Karpas-422 (cell line): ENCODE results near the gene DOCK4. TPM values are rescaled to one million over a fixed set of nuclear protein-coding genes. Genes with fewer than 3 reads are reported as not detected.

Experiments
- DNase-seq: peaks from one replicate; pipeline ENCODE4 v3.0.0-alpha.2; 2015
- H2AFZ ChIP-seq: fragments of 200-600 bp; sonication (generic); 2 replicates; pipeline ENCODE4 v1.6.1; 2014; ENCODE audit warnings: antibody characterized with exemption, low read length, mixed read lengths
- H3K27ac ChIP-seq: fragments of 200-600 bp; sonication (generic); 2 replicates; pipeline ENCODE4 v1.5.1; 2014; ENCODE audit warnings: mild to moderate bottlenecking, low read length, moderate library complexity
- H3K27me3 ChIP-seq: fragments of 200-600 bp; sonication (generic); 2 replicates; pipeline ENCODE4 v1.6.1; 2014; ENCODE audit warnings: low read length, mixed read lengths
- H3K36me3 ChIP-seq: fragments of 200-600 bp; sonication (generic); 2 replicates; pipeline ENCODE4 v1.6.1; 2014; ENCODE audit warnings: low read length, mixed read lengths; ENCODE audit not compliant: insufficient read depth
- H3K4me1 ChIP-seq: fragments of 200-600 bp; sonication (generic); 2 replicates; pipeline ENCODE4 v1.6.1; 2014; ENCODE audit warnings: mild to moderate bottlenecking, low read length, mixed read lengths
- H3K4me2 ChIP-seq: fragments of 200-600 bp; sonication (generic); 2 replicates; pipeline ENCODE4 v1.6.1; 2014; ENCODE audit warnings: low read length, low read depth, mild to moderate bottlenecking; ENCODE audit not compliant: poor library complexity, severe bottlenecking
- H3K4me3 ChIP-seq: fragments of 200-600 bp; sonication (generic); 2 replicates; pipeline ENCODE4 v1.5.1; 2014; ENCODE audit warnings: mild to moderate bottlenecking, antibody characterized with exemption, low read length, mixed read lengths
- H3K79me2 ChIP-seq: fragments of 200-600 bp; sonication (generic); 2 replicates; pipeline ENCODE4 v1.6.1; 2014; ENCODE audit warnings: mild to moderate bottlenecking, low read length, mixed read lengths
- H3K9ac ChIP-seq: fragments of 200-600 bp; sonication (generic); 2 replicates; pipeline ENCODE4 v1.6.0; 2014; ENCODE audit warnings: low read length
- H3K9me2 ChIP-seq: fragments of 200-600 bp; sonication (generic), shearing (Covaris generic); replicated peaks from 2 replicates; pipeline ENCODE4 v1.6.0; 2014; ENCODE audit warnings: mild to moderate bottlenecking, low read length, moderate library complexity; ENCODE audit not compliant: insufficient read depth
- H3K9me3 ChIP-seq: fragments of 300-700, 200-600 bp; sonication (generic); 2 replicates; pipeline ENCODE4 v1.6.1; 2014; ENCODE audit warnings: low read length, mixed read lengths
- H4K20me1 ChIP-seq: fragments of 200-600 bp; sonication (generic); 2 replicates; pipeline ENCODE4 v1.6.1; 2014; ENCODE audit warnings: mild to moderate bottlenecking, antibody characterized with exemption, low read length, low read depth; ENCODE audit not compliant: insufficient read depth
- total RNA-seq: library from RNA; depleted of rRNA; stranded (reverse); fragments of >200 nt; shearing (Covaris generic); gene quantifications from 2 replicates; pipeline ENCODE4 v1.2.3, GENCODE V29; 2014; ENCODE audit warnings: low replicate concordance

DOCK4 gene
- total RNA-seq, 1 experiment from 2014 or later = 0.07 TPM

DNA sequence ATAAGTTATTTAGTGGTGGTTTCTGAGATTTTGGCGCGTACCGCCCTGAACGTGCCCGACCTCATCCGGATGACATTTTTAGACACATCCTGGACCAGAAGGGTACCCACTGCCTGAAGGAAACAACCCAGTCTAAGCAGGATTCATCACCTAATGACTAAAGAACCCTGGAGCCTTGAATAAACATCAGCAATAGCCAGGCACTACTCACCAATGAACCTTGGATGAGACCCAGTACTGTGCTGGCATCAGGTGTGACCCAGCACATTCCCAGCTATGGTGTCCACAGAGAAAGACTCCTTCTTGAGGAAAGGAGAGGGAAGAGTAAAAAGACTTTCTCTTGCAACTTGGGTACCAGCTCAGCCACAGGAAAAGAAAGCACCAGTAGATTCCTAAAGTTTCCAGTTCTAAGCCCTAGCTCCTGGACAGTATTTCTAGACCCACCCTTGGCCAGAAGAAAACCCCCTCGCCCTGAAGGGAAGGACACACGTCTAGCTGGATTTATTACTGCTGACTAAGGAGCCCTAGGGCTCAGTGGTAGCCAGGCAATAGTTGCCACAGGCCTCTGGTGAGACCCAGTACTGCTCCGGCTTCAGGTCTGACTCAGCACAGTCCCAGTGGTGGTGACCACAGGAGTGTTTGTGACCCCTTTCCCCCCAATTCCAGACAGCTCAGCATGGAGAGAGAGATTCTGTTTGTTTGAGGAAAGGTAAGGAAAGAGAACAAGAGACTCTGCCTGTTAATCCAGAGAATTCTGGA lies 32.8 kb upstream of the DOCK4 start:
- Histone ChIP-seq H2AFZ (no peak overlapping the region), H3K4me2 (no peak overlapping the region), H3K79me2 (no peaks in the 10 kb centered on the region), H3K9me2 (no peaks in the 10 kb centered on the region), H3K27me3 (no peaks in the 10 kb centered on the region; the same call in 1 of the 2 replicates), H3K9ac (no peak overlapping the region), H3K9me3 (no peaks in the 10 kb centered on the region), H3K4me3 (no peak overlapping the region), H3K27ac (no peak overlapping the region), H3K36me3 (no peaks in the 10 kb centered on the region), H4K20me1 (peaks cover 3% of the 10 kb centered on the region; the same call in 1 of the 2 replicates), H3K4me1 (no peaks in the 10 kb centered on the region)
- no peak for DNase-seq

DNA sequence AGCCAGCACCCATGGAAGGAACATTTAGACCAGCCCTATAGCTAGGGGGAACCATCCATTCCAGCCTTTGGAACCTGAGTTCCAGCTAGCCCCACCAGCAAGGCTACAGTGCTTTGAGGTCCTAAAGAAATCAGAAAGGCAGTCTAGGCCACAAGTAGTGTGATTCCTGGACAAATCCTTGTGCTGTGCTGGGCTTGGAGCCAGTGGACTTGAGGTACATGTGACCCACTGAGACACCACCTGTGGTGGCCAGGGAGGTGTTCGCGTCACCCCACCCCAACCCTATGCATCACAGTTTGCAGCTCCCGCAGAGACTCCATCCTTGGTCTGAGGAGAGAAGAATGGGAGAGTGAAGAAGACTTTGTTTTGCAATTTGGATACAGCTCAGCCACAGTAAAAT lies 32.1 kb upstream of the DOCK4 start:
- Histone ChIP-seq H3K36me3 (no peaks in the 10 kb centered on the region), H2AFZ (no peak overlapping the region), H3K4me1 (no peaks in the 10 kb centered on the region), H4K20me1 (peaks cover 7% of the 10 kb centered on the region; the same call in 1 of the 2 replicates), H3K9me3 (no peaks in the 10 kb centered on the region), H3K79me2 (no peaks in the 10 kb centered on the region), H3K9ac (no peak overlapping the region), H3K9me2 (no peaks in the 10 kb centered on the region), H3K27ac (no peak overlapping the region), H3K4me3 (no peak overlapping the region), H3K4me2 (no peak overlapping the region), H3K27me3 (no peaks in the 10 kb centered on the region; the same call in 1 of the 2 replicates)
- DNase-seq = no peak

DNA sequence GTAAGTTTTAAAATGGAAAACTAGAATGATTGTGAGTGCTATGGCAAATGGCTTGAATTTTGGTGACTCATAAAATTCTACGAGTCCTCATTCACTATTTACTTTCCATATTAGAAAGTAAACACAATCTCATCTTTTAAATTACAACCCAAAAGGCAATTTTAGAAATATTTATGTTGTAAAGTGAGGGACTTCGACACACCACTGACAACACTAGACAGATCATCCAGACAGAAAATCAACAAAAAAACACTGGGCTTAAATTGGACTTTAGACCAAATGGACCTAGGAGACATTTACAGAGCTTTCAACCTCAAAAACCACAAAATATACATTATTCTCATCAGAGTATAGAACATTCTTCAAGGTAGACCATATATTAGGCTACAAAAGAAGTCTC lies 30.4 kb upstream of the DOCK4 start:
- H3K27me3 ChIP-seq = no peaks in the 10 kb centered on the region; the same call in 1 of the 2 replicates
- no peak overlapping the region for H3K4me2 ChIP-seq
- peaks cover 15% of the 10 kb centered on the region; the same call in 1 of the 2 replicates for H4K20me1 ChIP-seq
- H3K27ac ChIP-seq = no peak overlapping the region
- H2AFZ ChIP-seq = no peak overlapping the region
- no peaks in the 10 kb centered on the region for H3K36me3 ChIP-seq
- DNase-seq = no peak
- no peak overlapping the region for H3K4me3 ChIP-seq
- H3K9ac ChIP-seq = no peak overlapping the region
- no peaks in the 10 kb centered on the region for H3K4me1 ChIP-seq
- no peaks in the 10 kb centered on the region for H3K9me3 ChIP-seq
- H3K79me2 ChIP-seq = no peaks in the 10 kb centered on the region
- H3K9me2 ChIP-seq = no peaks in the 10 kb centered on the region

DNA sequence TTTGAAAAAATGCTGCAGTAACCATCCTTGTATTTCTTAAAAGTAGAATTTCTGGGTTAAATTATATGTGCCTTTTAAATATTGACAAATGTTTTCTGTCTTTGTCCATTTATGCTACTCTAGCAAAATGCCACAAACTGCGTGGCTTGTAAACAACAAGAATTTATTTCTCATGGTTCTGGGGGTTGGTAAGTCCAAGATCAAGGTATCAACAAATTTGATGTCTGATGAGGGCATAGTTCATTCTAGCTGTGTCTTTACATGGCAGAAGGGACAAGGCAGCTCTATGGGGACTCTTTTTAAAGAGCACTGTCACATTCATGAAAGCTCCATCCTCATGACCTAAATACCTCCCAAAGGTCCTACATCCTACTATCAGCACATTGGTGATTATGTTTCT lies 27.9 kb upstream of the DOCK4 start:
- Histone ChIP-seq H3K4me1 (no peaks in the 10 kb centered on the region), H3K27me3 (no peaks in the 10 kb centered on the region), H4K20me1 (peaks cover 17% of the 10 kb centered on the region), H3K9me2 (no peaks in the 10 kb centered on the region), H3K79me2 (no peaks in the 10 kb centered on the region), H3K27ac (no peak overlapping the region), H3K9ac (no peak overlapping the region), H3K4me2 (no peak overlapping the region), H3K4me3 (no peak overlapping the region), H3K9me3 (no peaks in the 10 kb centered on the region), H3K36me3 (no peaks in the 10 kb centered on the region), H2AFZ (no peak overlapping the region)
- DNase-seq = no peak

DNA sequence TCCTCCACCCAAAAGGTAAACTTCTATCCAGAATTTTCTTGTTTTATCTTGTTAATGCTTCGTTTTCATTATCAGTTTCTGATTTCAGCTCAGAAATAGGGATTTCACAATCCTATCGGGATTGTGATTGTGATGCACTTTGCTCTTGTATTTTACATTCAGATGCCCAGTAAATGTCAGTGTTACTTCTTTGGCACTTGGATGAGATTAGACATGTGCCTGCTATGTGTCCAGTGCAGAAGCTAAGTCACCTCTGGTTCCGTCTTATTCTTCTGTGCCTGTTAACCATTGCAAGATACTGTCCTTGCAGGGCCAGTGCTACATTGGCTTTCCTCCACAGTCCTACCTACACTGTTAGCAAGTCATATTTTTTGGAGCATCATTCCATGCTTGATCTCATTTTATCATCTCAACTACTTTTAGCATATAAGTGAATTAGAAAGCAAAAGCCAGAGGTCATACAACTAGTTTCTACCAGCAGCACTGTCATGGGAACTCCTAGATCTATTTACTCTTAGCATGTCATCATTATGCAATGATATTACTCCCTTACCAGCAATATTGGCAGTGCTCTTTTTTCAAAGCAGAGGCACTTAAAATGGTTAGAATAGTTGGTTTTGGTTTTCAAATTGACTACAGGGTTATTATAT lies 27.0 kb upstream of the DOCK4 start:
- Histone ChIP-seq H3K4me1 (no peaks in the 10 kb centered on the region), H3K9me3 (no peaks in the 10 kb centered on the region), H3K27ac (no peak overlapping the region), H3K36me3 (no peaks in the 10 kb centered on the region), H3K27me3 (no peaks in the 10 kb centered on the region), H3K9ac (no peak overlapping the region), H3K4me2 (no peak overlapping the region), H3K79me2 (no peaks in the 10 kb centered on the region), H3K4me3 (no peak overlapping the region), H3K9me2 (no peaks in the 10 kb centered on the region), H2AFZ (no peak overlapping the region), H4K20me1 (peaks cover 17% of the 10 kb centered on the region)
- no peak for DNase-seq

DNA sequence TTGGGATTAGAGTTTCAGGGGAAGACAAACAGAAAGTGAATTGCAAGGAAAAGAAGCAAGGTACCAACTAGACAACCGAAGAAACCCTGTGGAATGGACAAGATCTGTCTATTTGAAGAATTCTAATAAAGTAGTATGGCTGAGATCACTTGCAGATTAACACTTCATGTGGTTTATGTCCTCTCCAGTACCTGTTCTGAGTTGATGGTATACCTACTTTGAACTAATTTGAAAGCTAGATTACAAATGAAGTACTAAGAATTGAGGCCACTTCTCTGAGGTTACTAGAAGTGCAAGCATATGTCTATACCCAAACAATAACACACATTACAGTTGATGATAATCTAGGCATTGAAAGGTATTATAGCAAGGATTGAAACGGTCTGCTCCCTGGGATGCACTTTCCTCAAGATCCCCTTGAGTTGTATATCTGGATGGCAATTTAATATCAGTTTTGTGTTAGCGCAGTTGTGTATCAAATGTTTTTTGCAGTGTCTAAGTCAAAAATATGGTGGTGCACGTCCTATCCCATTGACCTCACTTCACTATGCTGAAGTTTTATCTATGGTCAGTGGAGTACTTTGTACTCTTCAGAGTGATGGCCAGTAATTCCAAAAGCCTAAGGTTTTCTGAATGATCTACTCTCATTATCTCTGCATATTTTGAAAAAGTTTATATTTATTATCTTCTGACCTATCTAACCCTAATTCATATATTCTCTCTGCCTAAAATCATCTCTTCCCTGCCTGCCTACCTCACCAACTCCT lies 26.2 kb upstream of the DOCK4 start:
- H3K27ac ChIP-seq = no peak overlapping the region
- DNase-seq = no peak
- H2AFZ ChIP-seq = no peak overlapping the region
- no peaks in the 10 kb centered on the region for H3K27me3 ChIP-seq
- H3K9me3 ChIP-seq = no peaks in the 10 kb centered on the region
- H4K20me1 ChIP-seq = peaks cover 23% of the 10 kb centered on the region
- H3K79me2 ChIP-seq = no peaks in the 10 kb centered on the region
- H3K9ac ChIP-seq = no peak overlapping the region
- H3K36me3 ChIP-seq = no peaks in the 10 kb centered on the region
- no peaks in the 10 kb centered on the region for H3K9me2 ChIP-seq
- H3K4me2 ChIP-seq = no peak overlapping the region
- H3K4me3 ChIP-seq = no peak overlapping the region
- no peaks in the 10 kb centered on the region for H3K4me1 ChIP-seq

DNA sequence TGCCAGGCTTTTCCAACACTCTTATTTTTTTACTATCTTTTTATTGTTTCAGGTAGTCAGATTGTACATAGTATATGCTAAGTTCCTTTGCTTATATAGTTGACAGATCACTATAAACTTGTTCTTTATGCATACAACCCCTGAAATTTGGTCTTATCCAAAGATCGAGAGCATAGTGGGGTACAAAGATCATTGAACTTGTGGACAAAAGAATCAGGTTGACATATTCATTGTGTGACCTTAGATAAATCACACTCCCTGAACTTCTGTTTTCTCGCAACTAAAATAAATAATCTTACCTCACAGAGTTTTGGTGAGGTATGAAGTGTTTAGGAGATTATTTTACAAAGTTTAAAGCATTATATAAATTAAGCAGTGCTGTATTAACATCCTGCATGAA lies 22.4 kb upstream of the DOCK4 start:
- H2AFZ ChIP-seq = no peak overlapping the region
- H3K36me3 ChIP-seq = no peaks in the 10 kb centered on the region
- no peaks in the 10 kb centered on the region for H3K4me1 ChIP-seq
- no peak overlapping the region for H3K4me2 ChIP-seq
- no peaks in the 10 kb centered on the region for H3K9me2 ChIP-seq
- no peak overlapping the region for H3K9ac ChIP-seq
- no peaks in the 10 kb centered on the region for H3K9me3 ChIP-seq
- no peak for DNase-seq
- no peak overlapping the region for H3K27ac ChIP-seq
- H3K4me3 ChIP-seq = no peak overlapping the region
- H3K79me2 ChIP-seq = no peaks in the 10 kb centered on the region
- no peaks in the 10 kb centered on the region for H3K27me3 ChIP-seq
- H4K20me1 ChIP-seq = peaks cover 49% of the 10 kb centered on the region

DNA sequence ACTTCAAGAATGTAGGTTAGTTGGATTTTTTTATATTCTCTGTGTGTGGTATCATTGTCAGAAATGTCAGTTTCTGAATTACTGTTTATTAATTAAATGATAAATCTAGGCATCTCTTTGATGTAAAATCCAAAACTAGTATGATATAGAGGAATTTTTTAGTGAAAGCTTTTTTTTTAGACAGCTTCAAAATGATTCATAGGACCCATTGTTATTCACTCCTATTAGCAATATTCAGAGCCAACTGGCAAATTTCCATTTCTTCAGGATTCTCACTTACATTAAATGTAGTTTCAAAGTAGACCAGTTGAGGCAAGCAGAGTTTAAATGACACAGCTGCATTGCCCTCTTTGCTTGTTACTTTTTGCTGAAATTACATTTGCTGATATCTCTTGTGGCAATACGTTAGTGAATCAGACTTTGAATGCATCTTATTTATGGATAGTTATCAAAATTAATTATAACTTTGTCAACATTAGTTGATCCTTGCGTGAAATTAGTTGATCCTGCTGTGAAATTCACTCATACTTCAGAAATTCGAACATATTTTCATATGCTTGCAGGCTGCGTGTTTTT lies 20.6 kb upstream of the DOCK4 start:
- no peak overlapping the region for H3K4me2 ChIP-seq
- no peaks in the 10 kb centered on the region for H3K9me2 ChIP-seq
- DNase-seq = no peak
- no peak overlapping the region for H2AFZ ChIP-seq
- no peaks in the 10 kb centered on the region for H3K27me3 ChIP-seq
- no peak overlapping the region for H3K4me3 ChIP-seq
- no peak overlapping the region for H3K27ac ChIP-seq
- no peaks in the 10 kb centered on the region for H3K9me3 ChIP-seq
- no peaks in the 10 kb centered on the region for H3K4me1 ChIP-seq
- no peak overlapping the region for H3K9ac ChIP-seq
- no peaks in the 10 kb centered on the region for H3K79me2 ChIP-seq
- no peaks in the 10 kb centered on the region for H3K36me3 ChIP-seq
- H4K20me1 ChIP-seq = peaks cover 54% of the 10 kb centered on the region
